HepG2 (cell line): ENCODE data around the gene MGLL. TPM values are rescaled to one million over a fixed set of nuclear protein-coding genes. Genes with fewer than 3 reads are reported as not detected.

ENCODE experiments used
- HNF1A ChIP-seq, 2 experiments: sonication (generic) in 1 of 2; formaldehyde crosslinking in 1 of 2; IDR thresholded peaks; 2 replicates each; pipeline versions ENCODE4 v1.4.0 to v1.6.1; 2016 to 2020; ENCODE audit warnings: borderline replicate concordance in 1 of 2, low read depth in 1 of 2, mild to moderate bottlenecking in 1 of 2, missing genetic modification reagents in 1 of 2
- ZNF225 ChIP-seq: sonication (generic); formaldehyde crosslinking; IDR thresholded peaks from 2 replicates; pipeline ENCODE4 v1.4.0; 2020; ENCODE audit warnings: mild to moderate bottlenecking, missing genetic modification reagents
- ZNF574 ChIP-seq: sonication (generic); formaldehyde crosslinking; IDR thresholded peaks from 2 replicates; pipeline ENCODE4 v1.4.0; 2020; ENCODE audit warnings: missing genetic modification reagents
- polyA plus RNA-seq, 8 experiments: library from polyadenylated mRNA; depleted of rRNA in 3 of 8; stranded (reverse) in 7 of 8; unstranded in 1 of 8; fragments of >200 nt; fragmentation: Illumina TruSeq in 4 of 8; extraction: Trizol in 4 of 8; gene quantifications; 2 replicates each; pipeline versions ENCODE4 v1.2.1 to v1.2.3, GENCODE V29; 2011 to 2016; ENCODE audit warnings: low read depth in 4 of 8, missing spikeins in 1 of 8, mixed read lengths in 1 of 8; ENCODE audit not compliant: insufficient read depth in 1 of 8
- total RNA-seq, 5 experiments: library from RNA; depleted of rRNA; stranded (reverse); fragments of >200 nt; fragmentation: Illumina TruSeq; extraction: Trizol; gene quantifications; 2 replicates each; pipeline ENCODE4 v1.2.3, GENCODE V29; 2016; ENCODE audit warnings: low read depth in 1 of 5

MGLL gene
- total and polyA plus RNA-seq, 2 of the 13 experiments (the other 11 are each of a cell fraction or from before 2014, with no cell fraction given) = not detected

GRCh38 chr3:127718245-127718915 lies 103.9 kb downstream of the MGLL start (continued):
- no peak for TF ChIP-seq HNF1A (IDR thresholded peaks at IDR 0.05; ENCODE audit: low read depth)
- TF ChIP-seq HNF1A (CRISPR knock-in tag; IDR thresholded peaks at IDR 0.05; ENCODE audit: borderline replicate concordance) = no peak
- TF ChIP-seq ZNF574 (CRISPR knock-in tag) = no peak
- TF ChIP-seq ZNF225 (CRISPR knock-in tag) = no peak
